Activated CD4-positive, alpha-beta T cell treated with anti-CD3 and anti-CD28 coated beads, Interleukin-2, amount 50 U/mL, for 4 hours (primary cell): ENCODE results near the gene KATNB1.

ENCODE experiments used
- DNase-seq, 2 experiments: peaks; one replicate each; pipeline ENCODE4 v3.0.0-alpha.2; 2020

The KATNB1 gene, protein sequence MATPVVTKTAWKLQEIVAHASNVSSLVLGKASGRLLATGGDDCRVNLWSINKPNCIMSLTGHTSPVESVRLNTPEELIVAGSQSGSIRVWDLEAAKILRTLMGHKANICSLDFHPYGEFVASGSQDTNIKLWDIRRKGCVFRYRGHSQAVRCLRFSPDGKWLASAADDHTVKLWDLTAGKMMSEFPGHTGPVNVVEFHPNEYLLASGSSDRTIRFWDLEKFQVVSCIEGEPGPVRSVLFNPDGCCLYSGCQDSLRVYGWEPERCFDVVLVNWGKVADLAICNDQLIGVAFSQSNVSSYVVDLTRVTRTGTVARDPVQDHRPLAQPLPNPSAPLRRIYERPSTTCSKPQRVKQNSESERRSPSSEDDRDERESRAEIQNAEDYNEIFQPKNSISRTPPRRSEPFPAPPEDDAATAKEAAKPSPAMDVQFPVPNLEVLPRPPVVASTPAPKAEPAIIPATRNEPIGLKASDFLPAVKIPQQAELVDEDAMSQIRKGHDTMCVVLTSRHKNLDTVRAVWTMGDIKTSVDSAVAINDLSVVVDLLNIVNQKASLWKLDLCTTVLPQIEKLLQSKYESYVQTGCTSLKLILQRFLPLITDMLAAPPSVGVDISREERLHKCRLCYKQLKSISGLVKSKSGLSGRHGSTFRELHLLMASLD

DNA sequence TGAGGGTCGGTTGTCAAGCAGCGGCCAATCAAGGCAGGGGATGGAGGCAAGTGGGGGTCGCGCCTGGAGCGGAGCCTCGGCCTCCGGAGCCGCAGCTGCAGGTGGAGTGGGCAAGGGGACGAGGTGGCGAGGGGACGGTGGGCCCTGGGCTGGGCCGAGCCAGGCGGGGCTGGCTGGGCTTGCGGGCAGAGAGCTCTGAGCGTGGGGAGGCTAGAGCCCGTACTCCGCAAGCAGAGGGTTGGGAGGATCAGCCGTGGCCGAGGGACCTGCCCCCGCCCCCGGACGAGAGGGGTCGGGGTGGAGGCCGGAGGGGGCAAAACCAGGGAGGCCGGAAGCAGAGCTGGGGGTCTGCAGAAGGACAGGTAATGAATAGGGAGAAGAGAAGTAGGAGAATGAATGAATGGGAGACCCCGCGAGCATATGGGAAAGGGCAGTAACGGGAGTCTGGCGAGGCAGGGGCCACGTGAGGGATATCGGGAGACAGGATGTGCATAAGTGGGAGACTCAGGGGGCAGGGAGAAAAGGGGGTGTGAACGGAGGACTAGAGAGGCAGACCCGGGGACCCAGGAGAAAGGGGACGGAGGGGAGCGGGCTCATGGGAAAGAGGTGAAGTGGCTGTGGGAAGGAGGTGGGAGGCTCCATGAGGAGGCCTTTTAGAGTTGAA lies at the start of gene KATNB1:
KATNB1 (plus strand) TSS at position 16 of the 664 bp plus-strand sequence. CDS start 1,474 bp downstream, outside the sequence.
- no peak for DNase-seq

DNA sequence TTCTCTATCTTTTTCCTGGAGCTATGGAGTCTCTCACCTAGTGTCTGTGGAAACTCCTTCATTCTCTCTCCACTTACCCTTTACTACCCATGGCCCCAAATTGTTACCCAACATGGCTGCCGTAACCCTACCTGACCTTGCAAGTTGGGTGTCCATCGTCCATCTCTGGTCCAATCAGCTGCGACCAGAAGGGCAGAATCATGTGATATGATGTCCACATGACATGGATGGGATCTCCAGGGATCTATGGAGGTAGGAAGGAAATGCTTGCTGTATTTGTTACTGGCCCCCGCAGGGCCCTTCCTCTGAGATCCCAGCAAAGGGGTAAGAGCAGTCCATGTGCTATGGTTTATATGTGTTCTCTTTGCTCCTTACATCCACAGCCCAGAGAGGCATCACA lies 49.0 kb upstream of the KATNB1 start:
- no peak for DNase-seq

DNA sequence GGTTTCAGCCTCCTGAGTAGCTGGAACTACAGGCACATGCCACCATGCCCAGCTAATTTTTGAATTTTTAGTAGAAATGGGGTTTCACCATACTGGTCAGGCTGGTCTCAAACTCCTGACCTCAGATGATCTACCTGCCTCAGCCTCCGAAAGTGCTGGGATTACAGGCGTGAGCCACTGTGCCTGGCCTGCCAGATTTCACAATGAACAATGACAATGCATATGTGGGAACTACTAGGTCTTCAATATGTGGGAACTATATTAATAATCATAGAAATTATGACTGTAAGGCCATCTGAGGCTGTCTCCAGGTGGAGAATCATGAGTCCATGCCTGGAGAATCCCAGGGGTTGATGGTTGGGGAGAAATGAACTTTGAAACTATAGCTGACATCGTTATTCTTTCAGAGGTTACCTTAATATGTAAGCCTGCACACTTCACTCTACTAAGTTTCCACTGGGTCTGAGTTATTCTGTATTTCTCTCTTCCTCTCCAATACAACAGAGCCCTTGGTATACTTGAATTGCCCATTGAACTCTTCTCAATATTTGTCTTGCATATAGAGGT lies 48.1 kb upstream of the KATNB1 start:
- no peak for DNase-seq

DNA sequence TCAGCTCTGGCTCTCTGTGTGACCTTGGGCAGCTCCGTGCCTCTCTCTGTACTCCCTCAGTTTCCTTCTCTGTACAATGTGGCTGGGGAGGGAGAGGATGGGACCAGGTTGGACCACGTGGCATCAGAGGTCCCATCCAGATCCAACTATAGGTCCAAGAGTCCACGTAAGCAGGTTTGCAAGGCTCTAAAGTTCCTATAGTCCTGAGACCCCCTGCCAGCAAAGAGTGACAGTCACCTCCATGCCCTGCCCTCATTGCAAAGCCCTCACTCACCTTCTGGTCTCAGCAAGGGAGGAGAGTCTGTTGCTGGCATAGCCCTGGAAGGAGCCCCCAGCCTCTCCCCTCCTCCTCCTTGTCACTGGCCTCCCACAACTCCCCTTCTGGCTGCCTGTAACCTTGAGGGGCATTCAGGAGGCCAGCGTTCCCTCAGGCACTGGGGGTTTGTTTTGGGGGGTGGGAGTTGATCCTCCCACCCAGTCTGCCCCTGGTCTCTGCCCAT lies 47.0 kb upstream of the KATNB1 start:
- DNase-seq, result no peak

DNA sequence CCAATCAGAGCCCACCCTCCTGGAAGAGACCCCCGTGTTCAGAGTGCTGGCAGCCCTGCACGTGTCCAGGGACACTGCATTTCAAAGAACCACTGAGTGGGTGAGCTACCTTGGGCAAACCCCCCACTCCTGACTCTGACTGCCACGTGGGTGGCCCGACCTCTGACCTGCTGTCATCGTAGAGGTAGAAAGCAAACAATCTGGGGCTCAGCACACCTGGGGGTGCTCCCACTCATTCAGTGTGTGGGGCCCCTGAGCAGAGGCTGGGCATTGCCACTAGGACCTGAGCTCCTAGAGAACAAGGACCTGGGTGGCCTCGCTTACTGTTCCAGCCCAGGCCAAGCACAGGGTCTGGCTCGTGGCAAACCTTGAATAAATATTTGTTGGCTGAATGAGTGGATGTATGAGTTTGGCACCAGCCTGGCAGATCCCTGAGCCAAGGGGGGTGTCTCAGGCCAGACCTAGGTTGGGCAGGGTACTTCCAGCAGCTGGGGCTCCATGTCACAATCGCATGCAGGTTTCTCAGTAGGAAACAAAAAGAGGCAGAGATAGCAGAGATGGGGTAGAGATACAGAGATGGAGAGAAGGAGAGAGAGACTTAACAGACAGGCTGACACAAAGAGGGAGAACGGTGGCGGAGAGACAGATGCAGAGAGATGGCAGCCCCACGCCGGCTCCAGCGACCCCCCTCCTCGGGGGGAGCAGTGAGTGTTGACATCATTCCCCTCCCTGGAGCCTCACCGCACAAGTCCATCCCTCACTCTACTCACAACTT lies 46.4 kb upstream of the KATNB1 start:
- no peak for DNase-seq

DNA sequence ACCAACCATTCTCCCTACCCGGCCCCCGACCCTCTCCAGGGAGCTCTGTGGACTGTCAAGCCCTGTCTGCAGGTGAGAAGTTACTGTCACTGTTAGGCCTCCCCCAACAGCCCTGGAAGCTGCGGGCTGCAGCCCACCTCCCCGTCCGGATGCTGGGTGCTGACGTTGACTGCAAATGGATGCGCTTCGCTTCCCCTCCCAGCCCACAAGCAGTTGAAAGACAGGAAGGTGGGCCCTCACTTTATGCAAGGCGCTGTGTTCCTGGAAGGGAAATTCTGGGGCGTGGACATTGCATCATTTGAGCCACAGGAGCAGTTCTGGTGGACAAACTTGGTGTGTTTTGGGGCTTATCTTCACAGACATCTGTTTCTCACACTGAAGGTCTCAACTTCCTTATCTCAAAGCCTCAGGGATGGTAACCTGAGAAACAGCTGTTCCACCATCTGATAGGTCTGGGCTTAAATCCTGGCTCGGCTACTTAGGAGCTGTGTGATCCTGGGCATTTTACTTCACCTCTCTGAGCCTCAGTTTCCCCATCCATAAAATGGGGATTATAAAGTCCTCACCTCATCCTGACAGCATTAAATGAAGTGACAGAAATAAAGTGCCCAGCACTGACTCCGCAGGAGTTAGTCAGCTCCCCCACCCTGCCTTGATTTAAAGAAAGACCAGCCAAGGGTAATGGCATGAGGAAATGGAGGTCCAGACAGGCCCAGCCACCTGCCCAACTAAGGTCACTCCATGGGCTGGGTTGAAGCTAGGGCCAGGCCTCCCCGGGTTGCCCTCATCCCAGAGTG lies 45.6 kb upstream of the KATNB1 start:
- no peak for DNase-seq

DNA sequence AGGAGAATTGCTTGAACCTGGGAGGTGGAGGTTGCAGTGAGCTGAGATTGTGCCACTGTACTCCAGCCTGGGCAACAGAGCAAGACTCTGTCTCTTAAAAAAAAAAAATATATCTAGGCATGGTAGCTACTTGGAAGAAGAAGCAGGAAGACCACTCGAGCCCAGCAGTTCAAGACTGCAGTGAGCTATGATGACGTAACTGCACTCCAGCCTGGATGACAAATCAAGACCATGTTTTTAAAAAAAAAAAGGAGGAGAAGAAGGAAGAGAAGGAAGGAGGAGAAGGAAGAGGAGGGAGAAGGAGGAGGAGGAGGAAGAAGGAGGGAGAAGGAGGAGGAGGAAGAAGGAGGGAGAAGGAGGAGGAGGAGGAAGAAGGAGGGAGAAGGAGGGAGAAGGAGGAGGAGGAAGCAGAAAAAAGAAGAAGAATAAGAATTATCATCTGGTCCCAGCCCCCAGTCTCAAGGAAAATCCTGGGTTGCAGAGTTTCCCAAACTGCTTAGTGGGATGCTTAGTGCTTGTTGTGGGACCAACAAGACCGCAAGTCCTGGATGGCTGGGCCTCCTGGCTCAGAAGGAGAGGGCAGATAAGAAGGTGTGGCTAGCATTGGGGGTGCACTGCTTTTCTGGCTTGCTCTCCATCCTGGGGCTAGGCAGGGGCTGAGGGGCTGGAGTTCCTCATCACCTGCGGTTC lies 44.6 kb upstream of the KATNB1 start:
- no peak for DNase-seq

DNA sequence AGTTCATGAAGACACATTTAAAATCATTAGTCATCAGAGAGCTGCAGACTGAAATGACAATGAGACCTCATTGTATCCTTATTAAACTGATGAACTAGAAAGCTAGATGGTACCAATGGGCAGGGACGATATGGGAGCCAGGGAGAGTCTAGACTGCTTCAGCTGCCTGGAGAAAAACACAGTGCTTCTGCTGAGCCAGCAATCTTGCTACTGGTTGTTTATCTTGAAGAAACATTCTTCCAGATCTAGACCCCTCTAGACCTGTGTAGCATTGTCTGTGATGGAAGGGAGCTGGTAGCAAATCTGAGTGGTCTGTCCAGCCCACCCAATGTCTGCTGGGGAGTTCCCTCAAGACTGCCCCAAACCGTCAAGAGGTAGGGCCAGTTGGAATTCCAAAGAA lies 42.9 kb upstream of the KATNB1 start:
- no peak for DNase-seq

DNA sequence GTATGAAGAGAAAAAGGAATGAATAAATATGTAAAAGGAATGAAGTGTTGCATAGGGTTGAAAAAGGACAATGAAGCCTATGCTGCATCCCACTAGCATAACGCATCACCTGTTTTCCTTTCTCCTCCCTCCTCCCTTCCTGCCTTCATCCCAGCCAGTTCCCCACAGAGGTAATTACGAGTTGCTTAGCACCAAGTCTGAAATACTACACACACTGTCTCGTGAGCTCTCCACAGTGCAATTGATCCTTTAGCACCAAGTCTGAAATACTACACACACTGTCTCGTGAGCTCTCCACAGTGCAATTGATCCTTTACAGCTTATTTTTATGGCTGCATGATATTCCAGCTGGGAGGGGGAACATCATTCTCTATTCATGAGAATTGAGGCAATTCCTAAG lies 42.0 kb upstream of the KATNB1 start:
- DNase-seq, result no peak

DNA sequence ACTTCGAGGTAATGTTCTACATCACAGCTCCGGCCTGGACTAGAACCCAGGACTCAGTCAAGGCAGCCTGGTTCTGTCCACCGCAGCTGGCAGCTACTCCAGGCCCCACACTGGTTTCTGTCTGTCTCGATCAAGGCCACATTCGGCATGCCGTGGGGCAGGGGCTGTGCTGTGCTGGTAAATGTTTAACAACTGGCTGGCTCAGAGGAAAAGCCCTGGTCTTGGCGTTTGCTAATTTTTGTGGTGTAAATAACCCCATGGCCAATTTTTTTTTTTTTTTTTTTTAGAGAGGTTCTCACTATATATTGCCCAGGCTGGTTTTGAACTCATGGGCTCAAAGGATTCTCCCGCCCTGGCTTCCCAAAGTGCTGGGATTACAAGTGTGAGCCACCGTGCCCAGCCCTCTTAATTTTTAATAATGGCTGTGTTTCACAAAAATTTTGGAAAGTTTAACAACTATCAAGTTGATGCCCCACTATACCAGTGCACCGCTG lies 41.3 kb upstream of the KATNB1 start:
- DNase-seq, result no peak

DNA sequence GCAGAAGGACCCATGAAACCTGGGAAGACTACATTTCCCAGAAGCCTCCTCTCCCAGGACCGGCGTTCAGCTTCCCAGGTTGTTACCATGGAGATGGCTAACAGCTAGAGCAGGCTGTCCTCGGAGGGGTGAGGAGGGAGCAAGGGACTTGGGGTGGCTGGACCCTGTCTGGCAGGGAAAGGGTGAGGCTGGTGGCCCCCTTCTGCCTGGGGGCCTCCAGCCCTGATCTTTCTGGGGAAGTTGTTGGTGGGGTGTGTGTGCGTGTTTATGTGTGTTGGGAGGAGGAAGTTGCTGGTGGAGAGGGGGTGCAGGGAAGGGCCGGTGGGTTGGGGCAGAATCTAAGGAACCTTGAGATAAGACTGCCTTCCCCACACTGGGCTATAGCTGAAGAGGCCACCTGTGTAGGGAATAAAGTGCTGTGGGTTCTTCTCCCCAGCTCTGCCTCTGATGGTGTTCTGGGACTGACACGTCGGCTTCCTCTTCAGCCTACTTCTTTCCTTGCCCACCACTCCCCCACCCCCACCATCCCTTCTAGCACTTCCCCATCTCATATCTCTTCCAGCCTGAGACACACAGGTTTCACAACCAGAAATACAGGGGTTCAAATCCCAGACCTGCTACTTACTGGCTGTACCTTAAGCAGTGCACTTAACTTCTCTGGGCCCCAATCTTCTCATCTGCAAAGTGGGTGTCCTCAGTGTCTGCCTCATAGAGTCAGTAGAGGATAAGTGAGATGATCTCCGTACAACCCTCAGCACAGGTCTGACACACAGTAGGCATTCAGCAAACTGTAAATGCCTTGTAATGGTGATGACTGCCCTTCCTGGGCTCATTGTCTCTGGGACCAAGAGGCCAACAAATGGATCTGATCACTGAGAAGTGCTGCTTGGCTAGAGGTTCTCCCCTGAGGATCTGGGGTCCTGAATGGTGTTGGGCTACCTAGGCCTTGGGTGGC lies 40.6 kb upstream of the KATNB1 start, which contains the start of gene DRC7:
DRC7 (plus strand) TSS at position 82 of the 955 bp plus-strand sequence. CDS start 3,144 bp downstream, outside the sequence.
- DNase-seq, result no peak

DNA sequence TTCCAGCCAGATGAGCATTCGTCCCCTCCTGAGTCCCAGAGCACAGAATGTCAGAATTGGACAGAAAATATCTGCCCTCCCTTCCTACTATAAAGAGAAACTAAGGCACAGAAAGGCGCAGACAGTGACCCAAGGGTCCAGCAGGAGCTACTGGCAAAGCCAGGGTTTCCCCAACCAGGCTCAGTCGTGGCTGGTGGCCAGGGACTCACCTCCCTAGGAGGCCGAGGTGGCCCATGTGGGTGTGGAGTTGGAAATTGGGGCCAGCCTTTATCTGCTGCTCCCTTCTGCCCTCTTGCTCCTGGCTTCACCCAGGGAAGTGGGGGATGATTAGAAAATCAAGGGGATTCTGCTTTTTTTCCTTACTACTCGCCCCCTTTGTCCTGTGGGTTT lies 39.9 kb upstream of the KATNB1 start:
- DNase-seq, result no peak

DNA sequence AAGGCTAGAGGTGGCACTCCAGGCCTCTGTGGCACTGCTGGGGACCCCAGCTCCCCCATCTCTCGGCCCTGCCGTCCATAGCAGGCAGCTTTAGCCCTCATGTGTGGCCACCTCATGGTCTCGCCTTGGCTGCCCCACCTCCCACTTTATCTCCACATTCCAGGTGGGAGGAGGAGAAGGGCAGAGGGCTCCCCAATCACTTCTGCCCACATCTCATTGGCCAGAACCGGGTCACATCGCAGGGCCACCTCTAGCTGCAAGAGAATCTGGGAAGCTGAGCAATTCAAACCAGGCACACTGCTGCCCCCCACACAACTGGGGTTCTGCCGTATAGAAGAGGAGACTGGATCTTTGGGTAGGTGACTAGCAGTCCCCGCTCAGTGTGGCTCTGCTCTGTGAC lies 39.3 kb upstream of the KATNB1 start:
- no peak for DNase-seq

DNA sequence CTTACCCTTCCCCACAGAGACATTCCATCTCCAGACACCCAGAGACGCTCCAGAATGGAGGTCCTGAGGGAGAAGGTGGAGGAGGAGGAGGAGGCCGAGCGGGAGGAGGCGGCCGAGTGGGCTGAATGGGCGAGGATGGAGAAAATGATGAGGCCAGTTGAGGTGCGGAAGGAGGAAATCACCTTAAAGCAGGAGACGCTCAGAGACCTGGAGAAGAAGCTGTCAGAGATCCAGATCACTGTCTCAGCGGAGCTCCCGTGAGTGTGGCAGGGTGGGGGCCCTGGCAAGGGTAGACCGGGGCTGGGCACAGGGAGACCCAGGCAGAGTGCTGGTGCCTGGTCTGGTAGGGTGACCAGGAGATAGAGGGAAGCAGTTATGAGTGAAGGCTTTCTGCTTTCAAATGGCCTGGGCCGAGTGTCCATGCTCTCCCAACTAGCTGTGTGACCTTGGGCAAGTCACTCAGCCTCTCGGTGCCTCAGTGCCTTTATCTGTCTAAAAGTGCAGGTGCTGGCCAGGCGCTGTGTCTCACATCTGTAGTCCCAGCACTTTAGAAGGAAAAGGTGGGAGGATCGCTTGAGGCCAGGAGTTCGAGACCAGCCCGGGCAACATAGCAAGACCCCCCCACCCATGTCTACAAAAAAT lies 37.6 kb upstream of the KATNB1 start:
- no peak for DNase-seq

DNA sequence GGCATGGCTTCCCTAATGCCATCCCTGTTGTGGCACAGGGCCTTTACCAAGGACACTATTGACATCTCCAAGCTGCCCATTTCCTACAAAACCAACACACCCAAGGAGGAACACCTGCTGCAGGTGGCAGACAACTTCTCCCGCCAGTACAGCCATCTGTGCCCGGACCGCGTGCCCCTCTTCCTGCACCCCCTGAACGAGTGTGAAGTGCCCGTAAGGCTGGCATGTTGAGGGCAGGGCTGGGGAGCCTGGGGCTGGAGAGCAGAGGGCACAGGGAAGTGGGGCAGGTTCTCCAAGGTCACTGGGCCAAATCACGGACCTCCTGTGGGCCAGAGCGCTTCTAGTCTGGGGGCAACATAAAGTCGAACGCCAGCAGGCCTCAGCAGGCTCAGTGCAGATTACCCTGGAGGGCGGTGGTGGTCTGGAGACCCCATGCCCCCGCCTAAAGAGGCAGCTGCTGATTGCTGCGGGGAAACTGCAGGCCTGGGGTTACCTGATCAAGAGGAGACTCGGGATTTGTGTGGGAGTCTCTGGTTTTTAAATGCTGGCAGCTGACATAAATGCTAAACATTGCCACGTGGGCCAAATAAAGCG lies 36.7 kb upstream of the KATNB1 start:
- DNase-seq, result no peak

DNA sequence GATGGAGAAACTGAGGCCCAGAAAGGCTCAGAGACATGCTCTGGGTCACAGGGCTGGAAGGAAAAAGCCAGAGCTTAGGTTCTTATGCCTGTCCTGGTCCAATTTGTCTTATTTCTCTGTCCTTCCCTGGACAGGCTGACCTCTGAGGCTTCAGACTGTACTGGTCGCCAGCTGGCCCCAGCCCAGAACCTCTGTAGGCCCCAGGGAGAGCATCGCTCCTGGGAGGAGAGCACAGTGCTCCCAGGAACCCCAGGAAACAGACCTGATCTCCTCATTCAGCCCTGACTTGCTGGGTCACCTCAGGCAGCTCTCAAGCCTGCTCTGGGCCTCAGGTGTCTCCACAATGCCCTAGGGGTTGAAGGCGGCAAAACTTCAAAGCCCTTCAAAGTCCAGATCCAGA lies 36.1 kb upstream of the KATNB1 start:
- DNase-seq, result no peak

DNA sequence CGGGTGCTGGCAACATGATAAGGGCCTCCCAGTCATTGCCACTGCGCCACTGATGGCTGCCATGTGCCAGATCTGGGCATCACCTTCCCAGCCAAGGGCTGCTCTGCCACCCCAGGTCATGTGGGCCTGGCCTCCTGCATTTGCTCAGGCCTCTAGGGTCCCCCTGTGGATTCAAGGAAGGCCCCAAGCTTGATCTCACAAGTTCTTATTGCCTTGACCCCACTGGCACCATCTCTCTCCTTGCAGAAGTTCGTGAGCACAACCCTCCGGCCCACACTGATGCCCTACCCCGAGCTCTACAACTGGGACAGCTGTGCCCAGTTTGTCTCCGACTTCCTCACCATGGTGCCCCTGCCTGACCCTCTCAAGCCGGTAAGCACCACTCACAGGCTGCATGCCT lies 35.7 kb upstream of the KATNB1 start:
- no peak for DNase-seq

DNA sequence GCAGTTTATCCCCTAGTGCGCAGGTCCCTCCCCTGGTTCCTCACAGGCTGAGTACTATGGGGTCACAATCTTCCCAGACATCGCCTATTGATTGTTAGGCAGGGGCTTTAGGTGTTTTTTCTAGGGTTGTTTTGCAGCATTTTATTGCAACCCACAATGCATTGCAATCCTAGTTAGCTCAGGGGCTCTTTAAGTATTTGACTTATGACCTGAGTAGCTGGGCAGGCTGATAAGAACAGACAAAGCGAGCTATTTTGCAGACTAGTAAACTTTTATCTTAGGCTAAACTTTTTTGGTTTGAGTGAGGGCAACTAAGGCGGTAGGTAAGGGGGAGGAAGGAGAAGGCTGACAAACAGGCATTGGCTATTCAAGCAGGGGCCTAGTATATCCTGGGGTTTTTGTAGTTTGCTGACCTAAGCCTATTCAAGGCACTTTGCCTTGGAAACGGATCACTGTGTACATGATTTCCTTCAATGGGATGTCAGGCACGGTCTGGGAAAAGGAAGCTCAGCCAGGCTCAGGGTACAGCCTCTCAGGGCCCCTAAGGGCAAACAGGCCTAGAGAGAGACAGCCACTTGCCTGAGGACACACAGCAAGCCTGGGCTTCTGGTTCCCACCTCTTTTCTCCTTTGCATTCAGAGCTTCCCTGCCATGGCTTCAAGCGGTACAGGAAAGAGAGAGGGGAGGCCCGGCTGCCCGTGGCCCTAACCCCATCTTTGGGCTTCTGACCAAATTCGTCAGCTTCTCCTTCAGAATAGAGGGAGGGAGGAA lies 34.6 kb upstream of the KATNB1 start:
- DNase-seq, result no peak
